Stimulated activated CD4-positive, alpha-beta T cell treated with anti-CD3 and anti-CD28 coated beads, Interleukin-4, amount 100 ng/mL, for 24 hours (primary cell): ENCODE measurements around the gene ENPP5.
A peak's percentile ranks its signal among the peaks of the same experiment; 100 is the strongest.

Source experiments
- DNase-seq: peaks from one replicate; pipeline ENCODE4 v3.0.0-alpha.2; 2020

Gene ENPP5, protein sequence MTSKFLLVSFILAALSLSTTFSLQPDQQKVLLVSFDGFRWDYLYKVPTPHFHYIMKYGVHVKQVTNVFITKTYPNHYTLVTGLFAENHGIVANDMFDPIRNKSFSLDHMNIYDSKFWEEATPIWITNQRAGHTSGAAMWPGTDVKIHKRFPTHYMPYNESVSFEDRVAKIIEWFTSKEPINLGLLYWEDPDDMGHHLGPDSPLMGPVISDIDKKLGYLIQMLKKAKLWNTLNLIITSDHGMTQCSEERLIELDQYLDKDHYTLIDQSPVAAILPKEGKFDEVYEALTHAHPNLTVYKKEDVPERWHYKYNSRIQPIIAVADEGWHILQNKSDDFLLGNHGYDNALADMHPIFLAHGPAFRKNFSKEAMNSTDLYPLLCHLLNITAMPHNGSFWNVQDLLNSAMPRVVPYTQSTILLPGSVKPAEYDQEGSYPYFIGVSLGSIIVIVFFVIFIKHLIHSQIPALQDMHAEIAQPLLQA

DNA sequence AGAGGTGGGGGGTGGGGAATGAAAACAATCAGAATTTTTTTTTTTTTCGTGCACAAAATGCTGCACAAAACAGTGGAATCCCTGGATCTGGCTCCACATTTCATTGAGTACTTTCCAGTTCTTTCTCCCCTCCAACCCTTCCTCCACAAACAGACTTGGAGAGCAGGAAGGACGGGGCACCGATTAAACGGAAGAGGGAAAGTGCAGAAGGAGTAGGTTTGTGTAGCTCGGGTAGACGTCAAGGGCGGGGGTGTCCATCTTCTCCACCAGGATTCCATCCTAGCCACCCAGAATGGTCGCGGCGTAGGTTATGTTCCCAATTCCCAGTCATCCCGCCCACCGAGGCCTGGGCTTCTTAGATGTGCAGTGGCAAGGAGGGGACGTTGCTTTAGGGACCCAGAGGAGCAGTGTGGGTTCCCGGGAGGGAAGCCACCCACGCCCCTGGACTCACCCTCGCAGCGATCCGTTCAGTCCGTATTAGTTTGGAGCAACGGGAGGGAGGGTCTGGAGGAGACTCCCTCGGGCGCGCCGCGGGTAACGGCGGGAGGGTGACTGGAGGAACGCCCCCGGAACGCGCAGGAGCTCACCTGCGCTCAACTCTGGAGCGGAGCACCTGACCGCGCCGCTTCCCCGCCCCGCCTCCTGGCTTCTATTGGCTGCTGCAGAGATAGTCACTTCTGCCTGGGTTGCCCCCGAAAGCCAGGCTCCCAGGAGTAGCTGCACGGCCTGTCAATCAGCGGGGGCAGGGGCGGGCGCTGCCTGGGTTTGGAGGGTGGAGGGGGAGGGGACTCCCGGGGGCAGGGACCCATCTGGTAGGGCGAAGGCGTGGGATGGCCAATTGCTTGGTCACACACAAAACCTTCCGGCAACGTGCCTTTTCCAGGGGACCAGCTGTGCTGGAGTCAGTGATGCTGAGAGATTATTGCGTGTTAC is at the start of gene ENPP5:
TSS of gene ENPP5 (minus strand) at position 624 of the 933 bp plus-strand sequence. CDS start 2,718 bp downstream, outside the sequence.
- peak; percentile 58 for DNase-seq

DNA sequence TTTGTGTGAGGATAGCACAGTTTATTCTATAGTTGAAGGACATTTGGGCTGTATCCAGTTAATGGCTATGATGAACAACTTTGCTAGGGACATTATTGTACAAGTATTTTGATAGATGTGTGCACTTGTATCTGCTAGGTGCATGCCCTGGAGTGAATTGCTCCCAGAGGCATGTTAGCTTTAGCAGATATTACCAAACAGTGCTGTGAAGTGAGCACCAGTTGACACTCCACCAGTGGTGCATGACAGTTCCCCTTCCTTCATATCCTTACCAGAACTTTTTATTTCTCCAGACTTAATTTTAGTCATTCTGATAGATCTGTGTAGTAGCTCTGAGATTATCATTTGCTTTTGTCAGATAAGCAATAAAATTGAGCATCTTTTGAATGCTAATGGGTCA is 48.9 kb upstream of the ENPP5 start:
- no peak for DNase-seq

- no peak for DNase-seq
Measured at GRCh38 chr6:46218457-46218856, 47.7 kb upstream of the ENPP5 start.

DNA sequence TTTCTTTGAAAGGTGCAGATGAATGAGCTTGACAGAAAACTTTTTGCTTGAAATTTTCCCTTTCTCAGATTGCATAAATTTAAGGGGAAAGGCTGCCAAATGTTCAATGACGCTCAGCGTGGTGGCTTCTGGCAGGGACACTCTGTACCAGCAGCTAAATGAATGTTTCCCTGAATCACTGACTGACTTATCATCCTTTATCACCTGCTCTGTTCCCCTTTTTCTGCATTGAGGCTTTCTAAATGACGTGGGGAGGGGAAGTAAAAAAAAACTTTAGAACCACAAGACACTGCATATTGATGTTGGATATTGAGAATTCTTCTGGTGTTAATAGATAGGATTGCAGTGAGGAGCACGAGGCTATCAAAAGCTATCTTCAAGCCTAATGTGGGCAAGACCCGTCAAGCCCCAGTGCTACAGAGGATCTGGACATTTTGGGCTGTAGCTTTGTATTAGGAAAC is 46.9 kb upstream of the ENPP5 start:
- DNase-seq: no peak

DNA sequence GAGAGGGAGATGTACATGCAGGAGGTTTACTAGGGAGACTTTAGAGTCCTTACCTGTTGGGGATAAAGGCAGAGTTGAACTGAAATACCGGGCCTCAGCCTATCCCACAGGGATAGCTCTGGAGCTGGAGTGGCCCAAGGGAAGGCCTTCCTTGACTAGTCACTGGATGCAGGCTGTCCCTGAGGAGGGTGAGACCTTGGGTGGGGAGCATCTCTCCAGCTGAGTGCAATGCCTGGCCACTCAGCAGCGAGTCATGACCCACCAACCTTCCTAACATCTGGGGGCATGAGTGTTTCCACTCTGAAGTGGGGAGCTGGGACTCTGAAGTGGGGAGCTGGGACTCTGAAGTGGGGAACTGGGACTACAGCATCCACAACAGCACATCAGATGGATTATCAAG is 46.1 kb upstream of the ENPP5 start:
- no peak for DNase-seq

DNA sequence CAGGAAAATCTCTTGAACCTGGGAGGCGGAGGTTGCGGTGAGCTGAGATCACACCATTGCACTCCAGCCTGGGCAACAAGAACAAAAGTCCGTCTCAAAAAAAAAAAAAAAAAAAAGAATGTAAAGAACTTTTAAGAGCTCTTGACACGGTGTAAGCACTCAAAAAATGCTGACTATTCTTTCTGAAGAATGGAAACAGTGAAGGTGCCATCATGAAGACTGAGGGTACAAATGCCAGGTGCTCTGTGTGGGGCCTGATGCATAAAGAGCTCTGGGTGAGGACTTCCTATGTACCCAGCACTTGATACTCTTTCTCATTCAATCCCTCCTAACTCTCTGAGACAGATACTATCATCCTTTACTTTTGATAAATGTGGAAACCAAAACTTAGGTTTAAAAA is 45.0 kb upstream of the ENPP5 start:
- no peak for DNase-seq

- no peak for DNase-seq
Measured at GRCh38 chr6:46215213-46215612, 44.4 kb upstream of the ENPP5 start.

DNA sequence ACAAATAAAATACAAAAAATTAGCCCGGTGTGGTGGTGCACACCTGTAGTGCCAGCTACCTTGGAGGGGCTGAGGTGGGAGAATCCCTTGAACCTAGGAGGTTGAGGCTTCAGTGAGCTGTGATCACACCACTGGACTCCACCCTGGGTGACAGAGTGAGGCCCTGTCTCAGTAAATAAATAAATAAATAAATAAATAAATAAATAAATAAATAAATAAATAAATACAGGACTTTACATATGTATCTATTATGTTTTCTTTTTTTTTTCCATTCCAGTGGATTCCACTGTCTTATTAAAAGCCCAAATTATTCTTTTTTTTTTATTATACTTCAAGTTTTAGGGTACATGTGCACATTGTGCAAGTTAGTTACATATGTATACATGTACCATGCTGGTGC is 41.1 kb upstream of the ENPP5 start:
- DNase-seq: no peak

GRCh38 chr6:46210294-46210693 is 39.5 kb upstream of the ENPP5 start:
- DNase-seq: no peak

- DNase-seq: no peak
Measured at GRCh38 chr6:46208303-46208702, 37.5 kb upstream of the ENPP5 start.

DNA sequence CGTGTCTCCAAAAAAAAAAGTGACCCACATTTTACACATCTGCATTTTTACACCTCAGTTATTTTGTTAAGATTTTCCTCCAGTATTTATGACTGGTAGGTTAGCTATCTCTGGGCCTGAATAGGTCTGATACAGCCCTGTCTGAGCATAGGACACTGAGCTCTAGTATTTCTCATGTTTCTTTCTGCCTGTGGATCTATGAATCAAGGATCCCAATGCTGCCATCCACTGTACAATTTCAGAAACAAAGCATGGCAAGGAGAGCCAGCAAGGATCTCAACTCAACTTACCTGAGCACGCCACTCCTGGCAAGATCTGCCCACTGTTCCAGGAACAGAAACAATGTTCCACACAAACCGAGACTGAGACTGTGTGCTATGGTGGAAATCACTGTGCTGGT is 36.4 kb upstream of the ENPP5 start:
- DNase-seq: no peak

DNA sequence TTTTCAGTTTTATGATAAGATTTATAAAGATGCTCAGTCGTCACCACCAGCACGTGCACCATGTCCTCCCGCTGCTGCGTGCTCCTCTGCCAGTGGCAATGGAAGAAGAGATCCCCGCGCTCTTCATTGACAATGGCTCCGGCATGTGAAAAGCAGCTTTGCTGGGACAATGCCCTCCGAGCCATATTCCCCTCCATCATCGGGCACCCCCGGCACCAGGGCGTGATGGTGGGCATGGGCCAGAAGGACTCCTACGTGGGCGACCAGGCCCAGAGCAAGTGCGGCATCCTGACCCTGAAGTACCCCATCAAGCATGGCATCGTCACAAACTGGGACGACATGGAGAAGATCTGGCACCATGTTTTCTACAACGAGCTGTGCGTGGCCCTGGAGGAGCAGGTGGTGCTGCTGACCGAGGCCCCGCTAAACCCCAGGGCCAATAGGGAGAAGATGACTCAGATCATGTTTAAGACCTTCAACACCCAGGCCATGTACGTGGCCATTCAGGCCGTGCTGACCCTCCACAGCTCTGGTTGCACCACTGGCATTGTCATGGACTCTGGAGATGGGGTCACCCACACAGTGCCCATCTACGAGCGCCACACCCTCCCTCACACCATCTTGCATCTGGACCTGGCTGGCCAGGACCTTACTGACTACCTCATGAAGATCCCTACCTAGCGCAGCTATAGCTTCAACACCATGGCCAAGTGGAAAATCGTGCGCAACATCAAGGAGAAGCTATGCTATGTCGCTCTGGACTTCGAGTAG is 34.3 kb upstream of the ENPP5 start:
- DNase-seq: no peak

- no peak for DNase-seq
Measured at GRCh38 chr6:46203391-46204177, 32.8 kb upstream of the ENPP5 start.

GRCh38 chr6:46201702-46202101 is 30.9 kb upstream of the ENPP5 start:
- no peak for DNase-seq

- DNase-seq: no peak
Measured at GRCh38 chr6:46199387-46199786, 28.6 kb upstream of the ENPP5 start.

- DNase-seq: no peak
Measured at GRCh38 chr6:46191961-46192360, 21.2 kb upstream of the ENPP5 start.

- no peak for DNase-seq
Measured at GRCh38 chr6:46190889-46191288, 20.1 kb upstream of the ENPP5 start.

DNA sequence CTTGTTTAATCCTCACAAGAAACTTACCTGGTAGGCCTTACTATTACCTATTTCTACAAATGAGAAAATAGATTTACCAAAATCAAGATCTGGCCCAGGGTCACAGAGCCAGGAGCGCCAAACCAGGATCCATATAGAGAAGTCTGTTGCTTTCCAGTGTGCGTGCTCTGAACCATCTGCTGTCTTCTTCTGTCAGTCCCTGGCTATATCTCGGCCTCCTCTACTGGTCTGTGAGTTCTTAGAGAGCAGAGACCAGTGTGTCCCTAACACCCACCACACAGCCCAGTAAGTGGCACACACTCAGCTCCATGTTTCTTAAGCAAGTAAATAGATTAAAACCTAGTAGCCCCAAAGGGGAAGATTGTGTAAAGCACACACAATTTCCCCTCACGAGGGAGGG is 18.9 kb upstream of the ENPP5 start:
- no peak for DNase-seq

GRCh38 chr6:46186583-46186982 is 15.8 kb upstream of the ENPP5 start:
- no peak for DNase-seq

- no peak for DNase-seq
Measured at GRCh38 chr6:46184114-46184513, 13.3 kb upstream of the ENPP5 start.

DNA sequence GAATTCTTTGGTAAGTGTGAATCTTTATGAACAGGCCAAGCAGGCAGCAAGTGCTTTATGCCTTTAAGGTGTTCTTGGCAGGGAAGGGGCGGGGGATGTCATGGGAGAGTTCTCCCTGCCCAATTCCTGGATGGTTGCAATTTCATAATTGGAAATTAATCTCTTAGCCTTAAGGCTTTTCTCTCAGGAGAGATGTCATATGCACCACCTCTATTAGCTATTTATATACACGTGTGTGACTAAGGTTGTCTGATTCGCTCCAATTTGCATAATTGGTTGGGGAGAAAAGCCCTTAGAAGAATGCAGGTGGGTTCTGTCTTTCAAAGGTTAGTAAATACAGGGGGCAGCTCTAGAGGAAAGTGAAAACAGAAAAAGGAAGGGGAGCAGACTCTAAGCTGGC is 5.2 kb upstream of the ENPP5 start:
- no peak for DNase-seq

DNA sequence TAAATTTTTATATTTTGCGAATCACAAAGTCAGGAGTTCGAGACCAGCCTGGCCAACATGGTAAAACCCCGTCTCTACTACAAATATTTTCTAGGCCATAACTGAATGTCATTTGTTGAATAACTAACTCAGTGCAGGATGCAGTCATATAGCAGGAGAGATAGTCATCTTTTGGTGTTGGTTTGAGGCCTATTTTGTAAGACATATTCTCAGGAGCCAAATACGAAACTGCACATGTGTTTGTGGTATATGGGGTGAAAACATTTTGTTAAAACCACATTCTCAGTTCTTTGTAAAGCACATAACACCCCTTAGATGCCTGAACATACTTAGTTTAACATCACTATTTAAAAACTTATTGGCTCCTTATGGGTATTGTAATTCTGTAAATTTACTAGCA is 4.7 kb upstream of the ENPP5 start:
- no peak for DNase-seq
